A549 (cell line): ENCODE measurements around the gene FAM171A1.

Experiments
- ESRRA ChIP-seq: fragments of 150-350 bp; IDR thresholded peaks from 2 replicates; pipeline ENCODE4 v1.6.1; 2014; ENCODE audit warnings: mild to moderate bottlenecking, low read length, borderline replicate concordance
- PHF8 ChIP-seq: fragments of 200-600 bp; sonication (generic); IDR thresholded peaks from 2 replicates; pipeline ENCODE4 v1.6.1; 2016; ENCODE audit warnings: low read depth, mild to moderate bottlenecking, antibody characterized with exemption, moderate library complexity, borderline replicate concordance
- USF2 ChIP-seq: fragments of 450-650 bp; IDR thresholded peaks from 2 replicates; pipeline ENCODE4 v1.6.1; 2014; ENCODE audit warnings: antibody characterized with exemption

- TF ChIP-seq ESRRA (no peak), USF2 (no peak), PHF8 (no peak)
Measured at GRCh38 chr10:15258255-15258654, 112.8 kb downstream of the FAM171A1 start.
